Uterus (tissue), 4 donors: ENCODE results near the gene SBF1. TPM values are rescaled to one million over a fixed set of nuclear protein-coding genes. Genes with fewer than 3 reads are reported as not detected.
"Not testable (repeated sequence)": the region's sequence is repeated elsewhere in the genome, so short reads cannot be mapped to it uniquely, and the experiment has no call there.

Source experiments
- DNase-seq, 2 donors: peaks; one replicate each; pipeline ENCODE4 v3.0.0-alpha.2; 2019 to 2020
- H3K27ac ChIP-seq, 2 donors: fragments of 200-600 bp; sonication (generic); 1 replicate in 1 of 2; 2 replicates in 1 of 2; pipeline ENCODE4 v1.5.1; 2016 to 2018
- H3K27me3 ChIP-seq, 2 donors: fragments of 200-600 bp; sonication (generic); one replicate each; pipeline ENCODE4 v1.5.1; 2018 to 2019; ENCODE audit warnings: control low read depth in 1 of 2
- H3K36me3 ChIP-seq, 2 donors: fragments of 200-600 bp; sonication (generic); one replicate each; pipeline ENCODE4 v1.5.1; 2019; ENCODE audit warnings: control low read depth in 1 of 2
- H3K4me1 ChIP-seq, 2 donors: fragments of 200-600 bp; sonication (generic); one replicate each; pipeline ENCODE4 v1.5.1; 2018 to 2019; ENCODE audit warnings: control low read depth in 1 of 2
- H3K4me3 ChIP-seq, 2 donors: fragments of 200-600 bp; sonication (generic); 1 replicate in 1 of 2; 2 replicates in 1 of 2; pipeline ENCODE4 v1.5.1; 2018 to 2019; ENCODE audit warnings: mild to moderate bottlenecking in 1 of 2
- H3K9me3 ChIP-seq, 2 donors: fragments of 200-600 bp; sonication (generic); one replicate each; pipeline ENCODE4 v1.5.1; 2019; ENCODE audit warnings: control low read depth in 1 of 2
- POLR2A ChIP-seq, 2 donors: fragments of 450-650 bp; IDR thresholded peaks; one replicate each; pipeline ENCODE4 v1.6.1; 2016; ENCODE audit warnings: antibody characterized with exemption in 2 of 2, mild to moderate bottlenecking in 1 of 2, moderate library complexity in 1 of 2
- intact Hi-C: fragments of 100-400 bp; cut with DNase I; formaldehyde crosslinking; loops from one replicate; pipeline ENCODE4 v1.15.1; 2023; ENCODE audit warnings: low total_unique reads
- total RNA-seq, 4 donors: library from RNA; depleted of rRNA in 3 of 4; stranded (reverse); fragments of >200 nt in 3 of 4; gene quantifications; one replicate each; pipeline versions ENCODE4 v1.1.0 to v1.2.4, GENCODE V29; 2014 to 2023
- TF ChIP-seq, protein P1 (sequence below), 4 experiments: fragments of 200-600 bp in 2 of 4; fragments of 450-650 bp in 2 of 4; sonication (generic) in 2 of 4; IDR thresholded peaks; one replicate each; pipeline ENCODE4 v1.5.1; 2016 to 2019; ENCODE audit warnings: antibody characterized with exemption in 4 of 4, mild to moderate bottlenecking in 2 of 4, moderate library complexity in 1 of 4
- donor health status: DM: yes; HTN: yes; CAD: no.

Gene SBF1
- total RNA-seq, 4 donors from 2014 or later = 35.0 to 84.0 (median 60.9) TPM

DNA sequence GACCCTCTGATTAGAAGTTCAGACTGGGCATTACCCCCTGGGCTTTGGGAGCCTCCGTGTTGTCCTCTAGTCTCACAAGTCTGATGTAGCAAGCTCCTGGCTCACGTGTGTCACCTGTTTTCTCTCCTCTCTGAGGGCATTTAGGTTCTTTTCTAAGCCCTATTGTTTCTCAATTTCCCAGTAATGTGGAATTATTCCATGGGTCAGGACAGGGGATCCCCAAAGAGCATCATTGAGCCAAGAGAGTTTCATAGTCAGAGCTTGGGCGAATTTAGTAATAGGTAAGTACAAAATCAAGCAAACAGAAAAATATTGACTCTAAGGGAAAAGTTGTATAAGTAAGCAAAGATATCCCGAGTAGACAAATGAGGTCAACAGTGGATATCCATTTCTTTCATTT lies 74.4 kb downstream of the SBF1 start:
- no peak for TF ChIP-seq POLR2A (IDR thresholded peaks at IDR 0.05)
- TF ChIP-seq, protein P1, sequence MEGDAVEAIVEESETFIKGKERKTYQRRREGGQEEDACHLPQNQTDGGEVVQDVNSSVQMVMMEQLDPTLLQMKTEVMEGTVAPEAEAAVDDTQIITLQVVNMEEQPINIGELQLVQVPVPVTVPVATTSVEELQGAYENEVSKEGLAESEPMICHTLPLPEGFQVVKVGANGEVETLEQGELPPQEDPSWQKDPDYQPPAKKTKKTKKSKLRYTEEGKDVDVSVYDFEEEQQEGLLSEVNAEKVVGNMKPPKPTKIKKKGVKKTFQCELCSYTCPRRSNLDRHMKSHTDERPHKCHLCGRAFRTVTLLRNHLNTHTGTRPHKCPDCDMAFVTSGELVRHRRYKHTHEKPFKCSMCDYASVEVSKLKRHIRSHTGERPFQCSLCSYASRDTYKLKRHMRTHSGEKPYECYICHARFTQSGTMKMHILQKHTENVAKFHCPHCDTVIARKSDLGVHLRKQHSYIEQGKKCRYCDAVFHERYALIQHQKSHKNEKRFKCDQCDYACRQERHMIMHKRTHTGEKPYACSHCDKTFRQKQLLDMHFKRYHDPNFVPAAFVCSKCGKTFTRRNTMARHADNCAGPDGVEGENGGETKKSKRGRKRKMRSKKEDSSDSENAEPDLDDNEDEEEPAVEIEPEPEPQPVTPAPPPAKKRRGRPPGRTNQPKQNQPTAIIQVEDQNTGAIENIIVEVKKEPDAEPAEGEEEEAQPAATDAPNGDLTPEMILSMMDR (IDR thresholded peaks at IDR 0.05) = no peak
- Histone ChIP-seq H3K27ac (no peak overlapping the region), H3K4me1 (no peaks in the 10 kb centered on the region), H3K9me3 (no peaks in the 10 kb centered on the region), H3K27me3 (no peaks in the 10 kb centered on the region), H3K36me3 (no peaks in the 10 kb centered on the region), H3K4me3 (no peak overlapping the region)
- DNase-seq = no peak
- intact Hi-C loops = no loop called here

DNA sequence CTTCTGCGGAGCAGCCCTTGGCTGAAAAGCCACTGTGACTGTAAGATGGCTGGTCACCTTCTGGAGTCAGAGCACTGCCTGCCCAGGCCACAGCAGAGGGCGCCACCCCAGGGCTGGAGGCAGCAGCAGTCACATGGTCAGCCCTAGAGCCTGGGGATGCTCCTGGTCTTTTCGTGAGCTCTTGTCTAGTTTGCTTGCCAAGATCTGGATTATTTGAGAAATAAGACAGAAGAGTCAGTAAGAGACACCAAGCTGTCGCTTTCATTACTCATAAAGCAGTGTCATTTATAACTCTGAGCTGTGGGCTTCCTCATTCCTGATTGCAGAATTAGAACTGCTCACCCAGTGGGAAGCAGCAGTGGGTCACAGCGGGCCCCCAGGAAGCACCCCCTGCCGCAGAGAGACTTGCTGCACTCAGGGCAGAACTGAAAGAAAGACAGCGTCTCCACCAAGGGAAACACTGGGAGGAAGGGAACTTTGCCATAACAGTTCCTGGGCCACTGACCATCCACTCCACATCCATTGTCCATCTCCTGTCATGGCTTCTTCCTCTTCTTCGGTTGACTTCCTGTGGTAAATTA lies 75.0 kb downstream of the SBF1 start:
- no peak overlapping the region for H3K4me3 ChIP-seq
- intact Hi-C loops = no loop called here
- H3K4me1 ChIP-seq = no peaks in the 10 kb centered on the region
- TF ChIP-seq POLR2A (IDR thresholded peaks at IDR 0.05) = no peak
- TF ChIP-seq, protein P1 (IDR thresholded peaks at IDR 0.05) = peak in 1 of 4 experiments; percentile 11
- DNase-seq = no peak
- no peaks in the 10 kb centered on the region for H3K9me3 ChIP-seq
- H3K27ac ChIP-seq = no peak overlapping the region
- H3K36me3 ChIP-seq = no peaks in the 10 kb centered on the region
- no peaks in the 10 kb centered on the region for H3K27me3 ChIP-seq

DNA sequence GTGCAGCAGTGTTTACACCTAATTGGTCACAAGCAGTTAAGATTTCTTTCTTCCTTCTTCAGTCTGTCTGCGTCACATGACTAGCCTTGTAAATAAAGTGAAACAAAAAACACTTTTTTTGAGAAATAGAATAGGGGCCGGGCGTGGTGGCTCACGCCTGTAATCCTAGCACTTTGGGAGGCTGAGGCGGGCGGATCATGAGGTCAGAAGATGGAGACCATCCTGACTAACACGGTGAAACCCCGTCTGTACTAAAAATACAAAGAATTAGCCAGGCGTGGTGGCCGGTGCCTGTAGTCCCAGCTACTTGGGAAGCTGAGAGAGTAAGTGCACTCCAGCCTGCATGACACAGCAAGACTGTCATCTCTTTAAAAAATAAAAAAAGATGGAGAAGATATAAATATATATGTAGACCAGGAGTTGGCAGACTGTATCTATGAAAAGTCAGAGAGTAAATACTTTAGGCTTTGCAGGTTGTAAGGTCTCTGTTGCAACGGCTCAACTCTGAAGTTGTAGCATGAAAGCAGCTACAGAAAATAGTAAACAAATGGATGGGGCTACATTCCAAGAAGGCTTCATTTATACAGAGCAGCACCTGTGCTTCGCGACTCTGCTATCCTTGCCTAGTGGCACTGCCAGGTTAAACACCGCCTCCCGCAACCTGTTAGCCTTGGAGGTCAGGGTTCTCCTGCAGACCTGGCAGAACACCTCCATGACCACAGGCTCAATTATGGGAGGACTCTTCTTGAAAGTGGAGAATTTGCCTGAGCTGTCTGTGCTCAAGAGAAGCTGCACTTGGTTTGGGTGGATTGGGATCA lies 75.8 kb downstream of the SBF1 start:
- Histone ChIP-seq H3K27me3 (no peaks in the 10 kb centered on the region), H3K4me1 (no peaks in the 10 kb centered on the region), H3K27ac (no peak overlapping the region), H3K9me3 (no peaks in the 10 kb centered on the region), H3K36me3 (no peaks in the 10 kb centered on the region), H3K4me3 (no peak overlapping the region)
- intact Hi-C loops = no loop called here
- no peak for DNase-seq
- TF ChIP-seq POLR2A (IDR thresholded peaks at IDR 0.05) = no peak
- TF ChIP-seq, protein P1 (IDR thresholded peaks at IDR 0.05) = no peak

DNA sequence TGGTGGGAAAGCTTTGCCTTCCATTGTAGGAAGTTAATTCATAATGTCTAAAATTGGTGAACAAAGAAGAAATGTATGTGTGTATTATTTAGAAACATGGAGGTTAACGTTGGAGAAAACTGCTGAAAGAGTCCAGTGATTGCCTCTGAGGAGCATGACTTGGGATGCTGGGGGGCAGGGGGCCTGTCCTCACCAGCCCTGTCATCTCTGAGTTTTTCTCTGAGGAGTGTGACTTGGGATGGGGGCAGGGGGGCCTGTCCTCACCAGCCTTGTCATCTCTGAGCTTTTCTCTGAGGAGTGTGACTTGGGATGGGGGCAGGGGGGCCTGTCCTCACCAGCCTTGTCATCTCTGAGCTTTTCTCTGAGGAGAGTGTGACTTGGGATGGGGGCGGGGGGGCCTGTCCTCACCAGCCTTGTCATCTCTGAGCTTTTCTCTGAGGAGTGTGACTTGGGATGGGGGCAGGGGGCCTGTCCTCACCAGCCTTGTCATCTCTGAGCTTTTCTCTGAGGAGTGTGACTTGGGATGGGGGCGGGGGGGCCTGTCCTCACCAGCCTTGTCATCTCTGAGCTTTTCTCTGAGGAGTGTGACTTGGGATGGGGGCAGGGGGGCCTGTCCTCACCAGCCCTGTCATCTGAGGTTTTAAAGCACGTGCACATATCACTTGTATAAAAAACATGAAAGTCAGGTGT lies 77.3 kb downstream of the SBF1 start:
- H3K4me1 ChIP-seq, H3K4me3 ChIP-seq, intact Hi-C loops, DNase-seq, H3K36me3 ChIP-seq, H3K27ac ChIP-seq, H3K27me3 ChIP-seq, H3K9me3 ChIP-seq: not testable (repeated sequence)

GRCh38 chr22:50396751-50397370 lies 78.0 kb downstream of the SBF1 start:
- Histone ChIP-seq H3K36me3 (no peaks in the 10 kb centered on the region), H3K4me1 (no peaks in the 10 kb centered on the region), H3K27me3 (no peaks in the 10 kb centered on the region), H3K9me3 (no peaks in the 10 kb centered on the region), H3K27ac (no peak overlapping the region), H3K4me3 (no peak overlapping the region)
- no peak for TF ChIP-seq POLR2A (IDR thresholded peaks at IDR 0.05)
- TF ChIP-seq, protein P1 (IDR thresholded peaks at IDR 0.05) = no peak
- intact Hi-C loops = no loop called here
- no peak for DNase-seq

Other genes starting within 250 kb of the SBF1 start
- 10 to 100 TPM; 19.1 to 52.2 (median 40.7) TPM for gene TUBGCP6, start 230.0 kb downstream of the SBF1 start, total RNA-seq
- 10 to 100 TPM in 3 of 4 donors, 1 to 10 TPM in 1; 1.2 to 40.5 (median 20.6) TPM for gene HDAC10, start 223.8 kb downstream of the SBF1 start, total RNA-seq
- gene MAPK12, start 213.4 kb downstream of the SBF1 start, total RNA-seq = 10 to 100 TPM; 10.3 to 41.4 (median 28.3) TPM
- 10 to 100 TPM in 3 of 4 donors, 1 to 10 TPM in 1; 7.9 to 39.5 (median 22.4) TPM for gene MAPK11, start 204.7 kb downstream of the SBF1 start, total RNA-seq
- 100 to 1,000 TPM in 2 of 4 donors, 10 to 100 TPM in 2; 44.7 to 208 (median 126) TPM for gene PLXNB2, start 167.4 kb downstream of the SBF1 start, total RNA-seq
- gene DENND6B, start 148.0 kb downstream of the SBF1 start, total RNA-seq = 10 to 100 TPM in 1 of 4 donors, 1 to 10 TPM in 3; 2.9 to 15.5 (median 8.0) TPM
- 10 to 100 TPM; 42.4 to 73.1 (median 47.2) TPM for gene PPP6R2, start 131.7 kb downstream of the SBF1 start, total RNA-seq
- gene ADM2, start 6.5 kb upstream of the SBF1 start, total RNA-seq = under 1 TPM in 2 of 4 donors, not detected in 2; 0.14 to 0.95 TPM
- not detected for gene MIOX, start 11.8 kb upstream of the SBF1 start, total RNA-seq
- gene LMF2, start 32.7 kb upstream of the SBF1 start, total RNA-seq = 10 to 100 TPM; 19.7 to 61.3 (median 32.0) TPM
- 100 to 1,000 TPM in 1 of 4 donors, 10 to 100 TPM in 3; 51.7 to 155 (median 55.4) TPM for gene NCAPH2, start 33.2 kb upstream of the SBF1 start, total RNA-seq
- gene SCO2, start 50.6 kb upstream of the SBF1 start, total RNA-seq = 1 to 10 TPM in 2 of 4 donors, not detected in 2; 3.5 to 3.9 TPM
- 10 to 100 TPM in 3 of 4 donors, 1 to 10 TPM in 1; 4.4 to 21.5 (median 15.6) TPM for gene TYMP, start 55.0 kb upstream of the SBF1 start, total RNA-seq
- gene KLHDC7B, start 70.9 kb upstream of the SBF1 start, total RNA-seq = not detected
- not detected for gene SYCE3, start 87.9 kb upstream of the SBF1 start, total RNA-seq
- 10 to 100 TPM in 1 of 4 donors, 1 to 10 TPM in 1, under 1 TPM in 1, not detected in 1; 0.51 to 10.4 (median 7.2) TPM for gene CPT1B, start 103.4 kb upstream of the SBF1 start, total RNA-seq
- 10 to 100 TPM; 13.5 to 75.6 (median 55.2) TPM for gene CHKB, start 107.8 kb upstream of the SBF1 start, total RNA-seq
- 1 to 10 TPM in 3 of 4 donors, not detected in 1; 1.7 to 6.1 (median 5.2) TPM for gene MAPK8IP2, start 125.8 kb upstream of the SBF1 start, total RNA-seq
- gene ARSA, start 153.1 kb upstream of the SBF1 start, total RNA-seq = 10 to 100 TPM in 2 of 4 donors, 1 to 10 TPM in 2; 5.3 to 41.6 (median 10.6) TPM
- 100 to 1,000 TPM in 1 of 4 donors, 10 to 100 TPM in 2, 1 to 10 TPM in 1; 8.6 to 101 (median 16.9) TPM for gene SHANK3, start 197.8 kb upstream of the SBF1 start, total RNA-seq